Measurements from ENCODE around the gene NUP93. TPM values are rescaled to one million over a fixed set of nuclear protein-coding genes. Genes with fewer than 3 reads are reported as not detected.
A peak's percentile ranks its signal among the peaks of the same experiment; 100 is the strongest.

Gene NUP93
- polyA plus RNA-seq, 2 of the 4 experiments (the other 2 are of a cell fraction): 87.3 to 91.4 TPM

GRCh38 chr16:56689171-56689570 lies 40.8 kb upstream of the NUP93 start:
- no peak for FAIRE-seq
- H3K4me2 ChIP-seq: peak overlapping the region; percentile 47

DNA sequence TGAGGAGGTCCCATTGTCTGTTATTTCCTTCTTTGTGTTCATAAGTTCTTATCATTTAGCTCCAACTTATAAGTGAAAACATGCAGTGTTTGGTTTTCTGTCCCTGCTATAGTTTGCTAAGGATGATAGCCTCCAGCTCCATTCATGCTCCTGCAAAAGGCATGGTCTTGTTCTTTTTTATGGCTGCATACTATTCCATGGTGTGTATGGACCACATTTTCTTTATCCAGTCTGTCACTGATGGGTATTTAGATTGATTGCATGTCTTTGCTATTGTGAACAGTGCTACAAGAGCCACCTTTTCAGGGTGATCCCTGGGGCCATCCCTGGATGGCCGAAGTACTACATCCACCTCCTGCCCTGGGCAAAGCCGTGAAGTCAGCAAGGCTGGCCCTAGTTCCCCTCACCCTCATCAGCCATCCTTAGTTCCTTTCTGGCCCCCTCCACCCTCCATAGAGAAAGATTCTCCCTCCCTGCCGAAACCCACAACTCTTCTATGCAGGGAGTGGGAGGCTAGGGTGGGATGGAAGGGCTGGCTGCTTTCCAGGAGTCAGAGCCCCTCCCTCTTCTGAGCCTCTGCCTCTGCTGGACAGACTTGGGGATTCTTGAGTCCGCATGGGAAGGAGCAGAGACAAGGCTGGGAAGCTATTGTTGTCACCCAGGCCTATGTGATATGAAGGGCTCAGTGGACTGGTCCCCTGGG lies 39.4 kb upstream of the NUP93 start:
- peak overlapping the region; percentile 65 to 81 for H3K27ac ChIP-seq
- no peak overlapping the region for H3K4me3 ChIP-seq
- no peak for ATAC-seq
- no peak for TF ChIP-seq HOXB13 (CRISPR knock-in tag; IDR thresholded peaks at IDR 0.05; ENCODE audit: low read depth)
- no peak for TF ChIP-seq TFCP2L1 (CRISPR knock-in tag; IDR thresholded peaks at IDR 0.05)
- TF ChIP-seq NFE2L2 (conservative IDR thresholded peaks at IDR 0.05; ENCODE audit: low read length): no peak
- TF ChIP-seq CBX8 (IDR thresholded peaks at IDR 0.05): no peak
- no peak for TF ChIP-seq POLR2AphosphoS2 (conservative IDR thresholded peaks at IDR 0.05; ENCODE audit: low read length)
- TF ChIP-seq ZC3H11A (IDR thresholded peaks at IDR 0.05): no peak
- no peak for TF ChIP-seq BHLHE40 (IDR thresholded peaks at IDR 0.05; ENCODE audit: low read depth, low read length)
- no peak for TF ChIP-seq HDAC2 (IDR thresholded peaks at IDR 0.05)
- no peak for TF ChIP-seq SREBF2 (IDR thresholded peaks at IDR 0.05)
- no peak for TF ChIP-seq MAX (IDR thresholded peaks at IDR 0.05)
- no peak for TF ChIP-seq RFX5 (IDR thresholded peaks at IDR 0.05)
- TF ChIP-seq, protein P1, sequence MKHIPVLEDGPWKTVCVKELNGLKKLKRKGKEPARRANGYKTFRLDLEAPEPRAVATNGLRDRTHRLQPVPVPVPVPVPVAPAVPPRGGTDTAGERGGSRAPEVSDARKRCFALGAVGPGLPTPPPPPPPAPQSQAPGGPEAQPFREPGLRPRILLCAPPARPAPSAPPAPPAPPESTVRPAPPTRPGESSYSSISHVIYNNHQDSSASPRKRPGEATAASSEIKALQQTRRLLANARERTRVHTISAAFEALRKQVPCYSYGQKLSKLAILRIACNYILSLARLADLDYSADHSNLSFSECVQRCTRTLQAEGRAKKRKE (CRISPR knock-in tag; IDR thresholded peaks at IDR 0.05; ENCODE audit: low read depth): no peak
- no peak for TF ChIP-seq MAFK (IDR thresholded peaks at IDR 0.05; ENCODE audit: partially characterized antibody)
- TF ChIP-seq ZFP36 (IDR thresholded peaks at IDR 0.05; ENCODE audit: borderline replicate concordance, partially characterized antibody): no peak
- TF ChIP-seq EP300 (IDR thresholded peaks at IDR 0.05): no peak
- TF ChIP-seq SMC3 (IDR thresholded peaks at IDR 0.05): no peak
- TF ChIP-seq FOSB (CRISPR knock-in tag; IDR thresholded peaks at IDR 0.05): no peak
- no peak for TF ChIP-seq HMGXB4 (CRISPR knock-in tag; IDR thresholded peaks at IDR 0.05; ENCODE audit: borderline replicate concordance)
- no peak for TF ChIP-seq CBX2 (IDR thresholded peaks at IDR 0.05; ENCODE audit: borderline replicate concordance, low read depth)
- 82% methylated on average over 4 of the region's 4 CpGs for WGBS (ENCODE audit: missing lambda C conversion rate)
- FAIRE-seq: no peak
- H3K4me2 ChIP-seq: no peak overlapping the region
- CTCF ChIA-PET: interaction anchor here (0.7 to 5.6 kb wide), 6 partner anchors 11 to 259 kb away, joined by 3 to 28 read pairs (median 3); partner anchors contain the start of gene MT1B
- POLR2A ChIA-PET: interaction anchor here (2.8 kb wide), 1 partner anchor 8 kb away, joined by 18 read pairs; the partner anchor contains the start of gene MT1X
- DNase-seq (ENCODE audit: low read depth in 1 of 2, low spot score in 1 of 2): no peak
- H3K9me3 ChIP-seq: peaks cover 4% of the 10 kb centered on the region; the same call in 1 of the 3 replicates
- peaks cover 28% of the 10 kb centered on the region for H3K4me1 ChIP-seq

More at GRCh38 chr16:56689171-56689570, 40.8 kb upstream of the NUP93 start:
- CTCF ChIA-PET: interaction anchor here (5.6 kb wide), 1 partner anchor 12 kb away, joined by 28 read pairs; no protein-coding TSS in a partner anchor
- DNase-seq (ENCODE audit: low read depth in 1 of 2, low spot score in 1 of 2) (peak in 1 of 2 experiments; percentile 23), ATAC-seq (peak; percentile 6 to 34; a peak in 3 of 6 replicates)
- WGBS (ENCODE audit: missing lambda C conversion rate): 14% methylated on average over 3 of the region's 3 CpGs
- H3K27ac ChIP-seq: peak overlapping the region; percentile 56 to 72
- H3K4me1 ChIP-seq: peaks cover 28% of the 10 kb centered on the region
- POLR2A ChIA-PET: interaction anchor here (1.2 kb wide), 1 partner anchor 81 kb away, joined by 5 read pairs; the partner anchor contains the start of gene MT2A
- H3K4me3 ChIP-seq: no peak overlapping the region
- H3K9me3 ChIP-seq: peaks cover 4% of the 10 kb centered on the region; the same call in 1 of the 3 replicates
- TF ChIP-seq, protein P1 (CRISPR knock-in tag; IDR thresholded peaks at IDR 0.05; ENCODE audit: low read depth): no peak
- TF ChIP-seq FOSL2 (IDR thresholded peaks at IDR 0.05) (no peak; the same call in 1 of the 2 replicates), FOSL2 (CRISPR knock-in tag; IDR thresholded peaks at IDR 0.05) (peak; percentile 24; the same call in 1 of the 2 replicates)
